ENCODE results near the gene SLC12A9.

SLC12A9 gene

GRCh38 chr7:100822236-100823139 is 30.0 kb upstream of the SLC12A9 start:
- no peak for DNase-seq (ENCODE audit: low read depth)
- TF ChIP-seq CTCF (conservative IDR thresholded peaks at IDR 0.05; ENCODE audit: low read length) = no peak

GRCh38 chr7:100823140-100823525 is 29.4 kb upstream of the SLC12A9 start:
- H3K4me3 ChIP-seq (ENCODE audit: low read length) = no peak overlapping the region
- TF ChIP-seq CTCF (conservative IDR thresholded peaks at IDR 0.05; ENCODE audit: low read length) = no peak
- DNase-seq (ENCODE audit: low read depth) = no peak

More at GRCh38 chr7:100822236-100823139, 30.0 kb upstream of the SLC12A9 start:
- H3K4me3 ChIP-seq (ENCODE audit: low read length) = no peak overlapping the region

- no peak for DNase-seq (ENCODE audit: low read depth)
- no peak for TF ChIP-seq CTCF (conservative IDR thresholded peaks at IDR 0.05; ENCODE audit: low read length)
- H3K4me3 ChIP-seq (ENCODE audit: low read length) = no peak overlapping the region
Observed at GRCh38 chr7:100823534-100823933, 29.0 kb upstream of the SLC12A9 start.

- peak; percentile 25 for DNase-seq (ENCODE audit: low read depth)
- peak overlapping the region; percentile 71 for H3K4me3 ChIP-seq (ENCODE audit: low read length)
- no peak for TF ChIP-seq CTCF (conservative IDR thresholded peaks at IDR 0.05; ENCODE audit: low read length)
Observed at GRCh38 chr7:100824499-100825214, 27.9 kb upstream of the SLC12A9 start.

- peak; percentile 17 for DNase-seq (ENCODE audit: low read depth)
- TF ChIP-seq CTCF (conservative IDR thresholded peaks at IDR 0.05; ENCODE audit: low read length) = no peak
- H3K4me3 ChIP-seq (ENCODE audit: low read length) = peak overlapping the region; percentile 71
Observed at GRCh38 chr7:100825215-100825671, 27.3 kb upstream of the SLC12A9 start.

GRCh38 chr7:100825751-100826513 is 26.6 kb upstream of the SLC12A9 start:
- H3K4me3 ChIP-seq (ENCODE audit: low read length) = peak overlapping the region; percentile 71
- peak; percentile 63 for DNase-seq (ENCODE audit: low read depth)

More at GRCh38 chr7:100825751-100826513, 26.6 kb upstream of the SLC12A9 start:
- TF ChIP-seq CTCF (conservative IDR thresholded peaks at IDR 0.05; ENCODE audit: low read length) = peak; percentile 58
